ENCODE results near the gene CBFA2T3.

The CBFA2T3 gene

GRCh38 chr16:88945473-88945872, 31.5 kb downstream of the CBFA2T3 start:
- H3K4me3 ChIP-seq (ENCODE audit: low read depth in 1 of 2, low read length in 2 of 2), result no peak overlapping the region
- no peak overlapping the region for H3K27ac ChIP-seq (ENCODE audit: low read depth, low read length)
- H3K9ac ChIP-seq (ENCODE audit: low read length), result no peak overlapping the region
- H3K4me1 ChIP-seq (ENCODE audit: insufficient read depth, low read length), result no peaks in the 10 kb centered on the region
- no peaks in the 10 kb centered on the region for H3K36me3 ChIP-seq (ENCODE audit: insufficient read depth, low read length)
- peaks cover 0 to 29% of the 10 kb centered on the region in 2 donors for H3K27me3 ChIP-seq (ENCODE audit: control insufficient read depth in 1 of 2, insufficient read depth in 2 of 2, low read length in 2 of 2)
- H3K9me3 ChIP-seq (ENCODE audit: low read length), result no peaks in the 10 kb centered on the region

DNA sequence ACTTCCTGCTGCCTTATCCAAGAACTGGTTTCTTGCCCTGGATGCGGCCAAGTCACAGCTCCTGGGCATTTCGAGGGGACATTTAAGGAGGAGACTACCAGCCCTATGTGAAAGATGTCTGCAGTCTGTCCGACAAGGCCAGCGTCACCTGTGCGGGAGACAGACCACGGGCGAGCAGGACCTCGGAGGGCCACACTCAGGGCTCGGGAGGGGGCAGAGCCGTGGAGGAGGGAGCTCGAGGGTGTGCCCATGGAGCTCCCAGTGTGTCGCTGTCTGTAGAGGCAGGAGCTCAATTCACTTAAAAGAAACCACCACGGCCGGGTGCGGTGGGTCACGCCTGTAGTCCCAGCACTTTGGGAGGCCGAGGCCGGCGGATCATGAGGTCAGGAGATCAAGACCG, 33.3 kb downstream of the CBFA2T3 start:
- H3K9me3 ChIP-seq (ENCODE audit: low read length), result no peaks in the 10 kb centered on the region
- H3K27me3 ChIP-seq (ENCODE audit: control insufficient read depth in 1 of 2, insufficient read depth in 2 of 2, low read length in 2 of 2), result peaks cover 0 to 43% of the 10 kb centered on the region in 2 donors
- peaks cover 2% of the 10 kb centered on the region for H3K4me1 ChIP-seq (ENCODE audit: insufficient read depth, low read length)
- no peak overlapping the region for H3K27ac ChIP-seq (ENCODE audit: low read depth, low read length)
- H3K4me3 ChIP-seq (ENCODE audit: low read depth in 1 of 2, low read length in 2 of 2), result no peak overlapping the region
- H3K36me3 ChIP-seq (ENCODE audit: insufficient read depth, low read length), result no peaks in the 10 kb centered on the region
- no peak overlapping the region for H3K9ac ChIP-seq (ENCODE audit: low read length)

DNA sequence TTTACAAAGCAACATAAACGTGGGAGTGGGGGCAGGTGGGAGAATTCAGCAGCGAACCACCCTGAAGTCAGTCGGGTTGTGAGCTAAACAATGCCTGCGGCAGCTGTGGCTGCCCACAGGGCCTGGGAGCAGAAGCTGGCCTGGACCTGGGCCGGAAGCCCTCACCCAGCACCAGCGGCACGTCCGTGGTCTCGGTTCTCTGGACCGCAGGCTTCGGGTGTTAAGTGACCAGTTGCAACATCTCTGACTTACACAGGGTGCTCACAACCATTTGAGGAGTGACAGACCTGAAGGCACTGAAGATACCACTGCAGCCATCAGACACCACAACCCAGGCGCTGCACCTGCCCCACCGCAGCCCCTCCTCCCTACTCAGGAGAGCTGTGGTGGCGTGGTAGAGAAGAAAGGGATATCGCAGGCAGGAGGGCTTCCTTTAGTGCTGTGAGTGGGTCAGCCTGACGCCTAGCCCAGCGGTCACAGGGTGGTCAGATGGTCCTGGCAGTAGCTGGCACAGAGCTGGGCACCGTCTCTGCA, 33.8 kb downstream of the CBFA2T3 start:
- Histone ChIP-seq H3K9me3 (ENCODE audit: low read length) (no peaks in the 10 kb centered on the region), H3K9ac (ENCODE audit: low read length) (no peak overlapping the region), H3K27me3 (ENCODE audit: control insufficient read depth in 1 of 2, insufficient read depth in 2 of 2, low read length in 2 of 2) (peaks cover 0 to 48% of the 10 kb centered on the region in 2 donors), H3K4me1 (ENCODE audit: insufficient read depth, low read length) (peaks cover 5% of the 10 kb centered on the region), H3K36me3 (ENCODE audit: insufficient read depth, low read length) (no peaks in the 10 kb centered on the region), H3K4me3 (ENCODE audit: low read depth in 1 of 2, low read length in 2 of 2) (no peak overlapping the region), H3K27ac (ENCODE audit: low read depth, low read length) (no peak overlapping the region)

DNA sequence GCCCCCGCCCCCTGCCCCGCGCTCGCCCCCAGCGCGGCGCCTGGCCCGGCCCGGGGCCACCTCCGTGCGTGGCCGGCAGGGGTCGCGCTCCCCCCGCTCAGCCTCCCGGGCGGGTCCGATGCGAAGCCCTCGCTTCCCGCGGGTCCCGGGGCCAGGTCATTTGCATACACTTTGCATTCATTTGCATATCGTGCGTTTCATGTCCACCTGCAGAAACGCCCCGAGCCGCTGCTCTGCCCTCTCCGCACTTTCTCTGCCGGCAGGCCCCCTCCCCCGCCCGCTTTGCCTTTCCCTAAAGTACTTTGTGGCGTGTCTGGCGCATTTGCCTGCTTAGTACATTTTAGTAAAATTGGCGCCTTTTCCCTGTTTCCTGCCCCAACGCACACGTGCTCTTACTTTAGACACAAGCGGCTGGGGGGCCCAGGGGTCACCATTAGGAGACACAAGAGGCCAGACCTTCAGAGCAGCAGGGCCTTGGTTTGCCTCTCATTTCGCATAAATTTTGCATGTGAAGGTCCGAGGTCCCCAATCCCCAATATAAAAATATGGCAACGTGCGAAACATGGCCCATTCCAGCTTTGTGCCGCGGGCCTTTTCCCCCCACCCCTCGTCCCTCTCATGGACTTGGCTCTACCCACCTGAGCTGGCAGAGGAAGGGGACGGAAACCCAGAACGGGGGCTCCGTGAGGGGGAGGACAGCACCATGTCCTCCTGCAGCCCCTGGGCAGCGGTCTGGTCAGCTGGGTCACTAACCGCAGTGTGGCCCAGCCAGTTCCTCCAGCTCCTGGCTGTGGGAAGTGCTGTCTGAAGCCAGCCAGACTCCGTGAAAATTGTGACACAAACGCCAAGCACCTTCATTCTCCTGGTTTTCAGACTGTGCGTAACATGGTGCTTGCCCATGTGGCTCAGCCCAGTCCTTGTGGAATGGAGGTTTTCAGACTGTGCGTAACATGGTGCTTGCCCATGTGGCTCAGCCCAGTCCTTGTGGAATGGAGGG, 34.8 kb downstream of the CBFA2T3 start:
- H3K27ac ChIP-seq (ENCODE audit: low read depth, low read length), result no peak overlapping the region
- H3K4me1 ChIP-seq (ENCODE audit: insufficient read depth, low read length), result peaks cover 13% of the 10 kb centered on the region
- no peaks in the 10 kb centered on the region for H3K36me3 ChIP-seq (ENCODE audit: insufficient read depth, low read length)
- H3K27me3 ChIP-seq (ENCODE audit: control insufficient read depth in 1 of 2, insufficient read depth in 2 of 2, low read length in 2 of 2), result peaks cover 0 to 50% of the 10 kb centered on the region in 2 donors
- H3K4me3 ChIP-seq (ENCODE audit: low read depth in 1 of 2, low read length in 2 of 2), result no peak overlapping the region
- H3K9ac ChIP-seq (ENCODE audit: low read length), result no peak overlapping the region
- H3K9me3 ChIP-seq (ENCODE audit: low read length), result no peaks in the 10 kb centered on the region

GRCh38 chr16:88940862-88941817, 35.9 kb downstream of the CBFA2T3 start:
- H3K27ac ChIP-seq (ENCODE audit: low read depth, low read length), result no peak overlapping the region
- no peaks in the 10 kb centered on the region for H3K36me3 ChIP-seq (ENCODE audit: insufficient read depth, low read length)
- H3K4me3 ChIP-seq (ENCODE audit: low read depth in 1 of 2, low read length in 2 of 2), result peak overlapping the region in 1 of 2 donors; percentile 42
- H3K9ac ChIP-seq (ENCODE audit: low read length), result no peak overlapping the region
- no peaks in the 10 kb centered on the region for H3K9me3 ChIP-seq (ENCODE audit: low read length)
- peaks cover 20% of the 10 kb centered on the region for H3K4me1 ChIP-seq (ENCODE audit: insufficient read depth, low read length)
- peaks cover 0 to 55% of the 10 kb centered on the region in 2 donors for H3K27me3 ChIP-seq (ENCODE audit: control insufficient read depth in 1 of 2, insufficient read depth in 2 of 2, low read length in 2 of 2)

- H3K4me3 ChIP-seq (ENCODE audit: low read depth in 1 of 2, low read length in 2 of 2), result no peak overlapping the region
- peaks cover 24% of the 10 kb centered on the region for H3K4me1 ChIP-seq (ENCODE audit: insufficient read depth, low read length)
- H3K27ac ChIP-seq (ENCODE audit: low read depth, low read length), result no peak overlapping the region
- H3K36me3 ChIP-seq (ENCODE audit: insufficient read depth, low read length), result no peaks in the 10 kb centered on the region
- peaks cover 0 to 63% of the 10 kb centered on the region in 2 donors for H3K27me3 ChIP-seq (ENCODE audit: control insufficient read depth in 1 of 2, insufficient read depth in 2 of 2, low read length in 2 of 2)
- no peaks in the 10 kb centered on the region for H3K9me3 ChIP-seq (ENCODE audit: low read length)
- H3K9ac ChIP-seq (ENCODE audit: low read length), result no peak overlapping the region
These were observed 36.8 kb downstream of the CBFA2T3 start for GRCh38 chr16:88939972-88940861.

DNA sequence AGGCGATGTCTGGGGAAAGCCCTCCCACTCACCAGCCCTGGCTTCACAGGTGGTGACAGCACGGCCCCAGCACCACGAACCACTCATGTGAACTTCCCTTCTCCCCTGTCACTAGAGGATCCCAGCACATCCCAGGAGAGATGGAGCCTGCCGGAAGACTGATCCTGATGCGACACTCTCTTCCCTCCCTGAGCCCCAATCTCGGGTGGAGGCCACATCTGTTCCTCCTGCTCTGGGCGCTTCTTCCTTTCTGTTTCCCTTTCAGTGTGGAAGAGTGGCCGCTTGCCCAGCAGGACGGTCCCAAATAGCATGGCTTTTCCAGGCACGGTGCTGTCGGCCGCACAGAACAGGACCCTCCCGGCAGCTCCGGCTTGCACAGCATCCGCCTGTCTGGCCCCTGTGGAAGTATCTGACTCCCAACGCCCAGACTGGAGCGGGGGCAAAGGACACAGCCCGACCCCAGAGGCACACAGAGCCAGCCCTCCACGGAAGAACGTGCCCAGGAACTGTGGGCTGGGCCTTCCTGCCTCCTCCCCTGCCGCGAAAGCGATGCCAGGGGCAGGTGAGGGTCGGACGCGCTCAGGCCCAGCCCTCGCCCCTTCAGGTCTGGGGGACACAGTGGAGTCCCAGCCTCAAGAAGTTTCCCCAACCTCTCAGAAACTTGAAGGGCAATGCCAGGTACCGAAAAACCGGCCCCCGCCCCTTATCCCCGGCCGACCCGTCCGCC, 37.6 kb downstream of the CBFA2T3 start:
- no peak overlapping the region for H3K27ac ChIP-seq (ENCODE audit: low read depth, low read length)
- no peaks in the 10 kb centered on the region for H3K36me3 ChIP-seq (ENCODE audit: insufficient read depth, low read length)
- H3K27me3 ChIP-seq (ENCODE audit: control insufficient read depth in 1 of 2, insufficient read depth in 2 of 2, low read length in 2 of 2), result peaks cover 0 to 64% of the 10 kb centered on the region in 2 donors
- no peaks in the 10 kb centered on the region for H3K9me3 ChIP-seq (ENCODE audit: low read length)
- H3K4me1 ChIP-seq (ENCODE audit: insufficient read depth, low read length), result peaks cover 24% of the 10 kb centered on the region
- H3K9ac ChIP-seq (ENCODE audit: low read length), result no peak overlapping the region
- H3K4me3 ChIP-seq (ENCODE audit: low read depth in 1 of 2, low read length in 2 of 2), result peak overlapping the region in 1 of 2 donors; percentile 35

- H3K4me1 ChIP-seq (ENCODE audit: insufficient read depth, low read length), result peaks cover 24% of the 10 kb centered on the region
- no peaks in the 10 kb centered on the region for H3K9me3 ChIP-seq (ENCODE audit: low read length)
- no peak overlapping the region for H3K9ac ChIP-seq (ENCODE audit: low read length)
- peak overlapping the region in 1 of 2 donors; percentile 35 for H3K4me3 ChIP-seq (ENCODE audit: low read depth in 1 of 2, low read length in 2 of 2)
- H3K27me3 ChIP-seq (ENCODE audit: control insufficient read depth in 1 of 2, insufficient read depth in 2 of 2, low read length in 2 of 2), result peaks cover 0 to 70% of the 10 kb centered on the region in 2 donors
- H3K36me3 ChIP-seq (ENCODE audit: insufficient read depth, low read length), result no peaks in the 10 kb centered on the region
- no peak overlapping the region for H3K27ac ChIP-seq (ENCODE audit: low read depth, low read length)
These were observed 38.2 kb downstream of the CBFA2T3 start for GRCh38 chr16:88938777-88939244.

- Histone ChIP-seq H3K36me3 (ENCODE audit: insufficient read depth, low read length) (no peaks in the 10 kb centered on the region), H3K9ac (ENCODE audit: low read length) (no peak overlapping the region), H3K4me1 (ENCODE audit: insufficient read depth, low read length) (peaks cover 24% of the 10 kb centered on the region), H3K9me3 (ENCODE audit: low read length) (no peaks in the 10 kb centered on the region), H3K27me3 (ENCODE audit: control insufficient read depth in 1 of 2, insufficient read depth in 2 of 2, low read length in 2 of 2) (peaks cover 0 to 65% of the 10 kb centered on the region in 2 donors), H3K27ac (ENCODE audit: low read depth, low read length) (no peak overlapping the region), H3K4me3 (ENCODE audit: low read depth in 1 of 2, low read length in 2 of 2) (no peak overlapping the region)
These were observed 38.8 kb downstream of the CBFA2T3 start for GRCh38 chr16:88938119-88938776.
